Measurements from ENCODE around the gene LRRC55.

LRRC55 gene

GRCh38 chr11:57224128-57224527 is 42.4 kb downstream of the LRRC55 start:
- no peak overlapping the region for H3K27ac ChIP-seq (ENCODE audit: low read depth, low read length)
- no peak overlapping the region for H3K4me3 ChIP-seq (ENCODE audit: low read depth, low read length)
- H4K12ac ChIP-seq (ENCODE audit: low read depth, low read length) = no peak overlapping the region
- no peak overlapping the region for H2BK5ac ChIP-seq (ENCODE audit: low read depth, low read length, poor library complexity)
- H3K23ac ChIP-seq (ENCODE audit: low read length) = no peak overlapping the region
- no peak overlapping the region for H3K4ac ChIP-seq (ENCODE audit: low read depth, low read length)
- H2AK5ac ChIP-seq (ENCODE audit: low read length) = no peak overlapping the region
- H4K91ac ChIP-seq (ENCODE audit: low read depth, low read length) = no peak overlapping the region
- H3K14ac ChIP-seq (ENCODE audit: low read length) = no peak overlapping the region
- H3K79me1 ChIP-seq (ENCODE audit: low read length) = no peaks in the 10 kb centered on the region
- H2BK12ac ChIP-seq (ENCODE audit: low read length) = no peak overlapping the region
- no peaks in the 10 kb centered on the region for H3K9me3 ChIP-seq (ENCODE audit: insufficient read depth, low read depth, low read length)
- DNase-seq = no peak
- H3K18ac ChIP-seq (ENCODE audit: low read length) = no peak overlapping the region
- no peak overlapping the region for H2AFZ ChIP-seq (ENCODE audit: insufficient read depth, low read length, poor library complexity)
- H3K4me1 ChIP-seq (ENCODE audit: control insufficient read depth in 1 of 2, insufficient read depth in 2 of 2, low read length in 2 of 2) = peaks cover 0 to 5% of the 10 kb centered on the region in 2 experiments
- H2BK120ac ChIP-seq (ENCODE audit: insufficient read depth, low read length, poor library complexity) = no peak overlapping the region
- no peaks in the 10 kb centered on the region for H3K36me3 ChIP-seq (ENCODE audit: control insufficient read depth in 1 of 2, insufficient read depth in 2 of 2, low read length in 2 of 2)
- no CpG with 5 or more reads among the region's 2 CpGs for WGBS (ENCODE audit: extremely low coverage, insufficient coverage, insufficient read length)
- H4K8ac ChIP-seq (ENCODE audit: low read depth, low read length) = no peak overlapping the region
- no peaks in the 10 kb centered on the region for H3K27me3 ChIP-seq (ENCODE audit: insufficient read depth, low read length)
- H3K4me2 ChIP-seq (ENCODE audit: low read length) = no peak overlapping the region
- no peak overlapping the region for H3K9ac ChIP-seq (ENCODE audit: low read length)
- no peaks in the 10 kb centered on the region for H3K79me2 ChIP-seq (ENCODE audit: control insufficient read depth, insufficient read depth, low read length, poor library complexity)

- H3K79me2 ChIP-seq (ENCODE audit: control insufficient read depth, insufficient read depth, low read length, poor library complexity) = no peaks in the 10 kb centered on the region
- H4K8ac ChIP-seq (ENCODE audit: low read depth, low read length) = no peak overlapping the region
- no peak overlapping the region for H3K18ac ChIP-seq (ENCODE audit: low read length)
- H3K36me3 ChIP-seq (ENCODE audit: control insufficient read depth in 1 of 2, insufficient read depth in 2 of 2, low read length in 2 of 2) = no peaks in the 10 kb centered on the region
- no peak overlapping the region for H4K91ac ChIP-seq (ENCODE audit: low read depth, low read length)
- no peak overlapping the region for H3K9ac ChIP-seq (ENCODE audit: low read length)
- H4K12ac ChIP-seq (ENCODE audit: low read depth, low read length) = no peak overlapping the region
- no peak overlapping the region for H2BK12ac ChIP-seq (ENCODE audit: low read length)
- H3K14ac ChIP-seq (ENCODE audit: low read length) = no peak overlapping the region
- H3K4me1 ChIP-seq (ENCODE audit: control insufficient read depth in 1 of 2, insufficient read depth in 2 of 2, low read length in 2 of 2) = peaks cover 0 to 5% of the 10 kb centered on the region in 2 experiments
- H3K4me3 ChIP-seq (ENCODE audit: low read depth, low read length) = no peak overlapping the region
- no peak overlapping the region for H2BK5ac ChIP-seq (ENCODE audit: low read depth, low read length, poor library complexity)
- no peak overlapping the region for H3K27ac ChIP-seq (ENCODE audit: low read depth, low read length)
- H3K23ac ChIP-seq (ENCODE audit: low read length) = no peak overlapping the region
- no peak overlapping the region for H2AFZ ChIP-seq (ENCODE audit: insufficient read depth, low read length, poor library complexity)
- DNase-seq = no peak
- no peak overlapping the region for H3K4ac ChIP-seq (ENCODE audit: low read depth, low read length)
- H2AK5ac ChIP-seq (ENCODE audit: low read length) = no peak overlapping the region
- H3K4me2 ChIP-seq (ENCODE audit: low read length) = no peak overlapping the region
- H3K9me3 ChIP-seq (ENCODE audit: insufficient read depth, low read depth, low read length) = no peaks in the 10 kb centered on the region
- H2BK120ac ChIP-seq (ENCODE audit: insufficient read depth, low read length, poor library complexity) = no peak overlapping the region
- H3K79me1 ChIP-seq (ENCODE audit: low read length) = no peaks in the 10 kb centered on the region
- no peaks in the 10 kb centered on the region for H3K27me3 ChIP-seq (ENCODE audit: insufficient read depth, low read length)
Measured at GRCh38 chr11:57224537-57224936, 42.8 kb downstream of the LRRC55 start.

GRCh38 chr11:57228600-57228999 is 46.8 kb downstream of the LRRC55 start:
- Histone ChIP-seq H2BK120ac (ENCODE audit: insufficient read depth, low read length, poor library complexity) (no peak overlapping the region), H3K27me3 (ENCODE audit: insufficient read depth, low read length) (no peaks in the 10 kb centered on the region), H3K36me3 (ENCODE audit: control insufficient read depth in 1 of 2, insufficient read depth in 2 of 2, low read length in 2 of 2) (no peaks in the 10 kb centered on the region), H3K4ac (ENCODE audit: low read depth, low read length) (no peak overlapping the region), H3K23ac (ENCODE audit: low read length) (no peak overlapping the region), H3K4me3 (ENCODE audit: low read depth, low read length) (no peak overlapping the region), H4K12ac (ENCODE audit: low read depth, low read length) (no peak overlapping the region), H2BK12ac (ENCODE audit: low read length) (no peak overlapping the region), H3K79me2 (ENCODE audit: control insufficient read depth, insufficient read depth, low read length, poor library complexity) (peaks cover 3% of the 10 kb centered on the region), H3K79me1 (ENCODE audit: low read length) (no peaks in the 10 kb centered on the region), H2BK5ac (ENCODE audit: low read depth, low read length, poor library complexity) (no peak overlapping the region), H3K9me3 (ENCODE audit: insufficient read depth, low read depth, low read length) (no peaks in the 10 kb centered on the region), H3K18ac (ENCODE audit: low read length) (no peak overlapping the region), H4K8ac (ENCODE audit: low read depth, low read length) (no peak overlapping the region), H2AFZ (ENCODE audit: insufficient read depth, low read length, poor library complexity) (no peak overlapping the region), H3K4me1 (ENCODE audit: control insufficient read depth in 1 of 2, insufficient read depth in 2 of 2, low read length in 2 of 2) (peaks cover 5 to 8% of the 10 kb centered on the region in 2 experiments), H3K4me2 (ENCODE audit: low read length) (no peak overlapping the region), H2AK5ac (ENCODE audit: low read length) (no peak overlapping the region), H3K27ac (ENCODE audit: low read depth, low read length) (no peak overlapping the region), H3K14ac (ENCODE audit: low read length) (no peak overlapping the region), H4K91ac (ENCODE audit: low read depth, low read length) (no peak overlapping the region), H3K9ac (ENCODE audit: low read length) (no peak overlapping the region)
- no CpG with 5 or more reads among the region's 3 CpGs for WGBS (ENCODE audit: extremely low coverage, insufficient coverage, insufficient read length)
- no peak for DNase-seq

GRCh38 chr11:57230316-57230715 is 48.6 kb downstream of the LRRC55 start:
- no peak overlapping the region for H3K4me3 ChIP-seq (ENCODE audit: low read depth, low read length)
- no peak overlapping the region for H4K91ac ChIP-seq (ENCODE audit: low read depth, low read length)
- no peak overlapping the region for H2BK5ac ChIP-seq (ENCODE audit: low read depth, low read length, poor library complexity)
- no peak overlapping the region for H2BK120ac ChIP-seq (ENCODE audit: insufficient read depth, low read length, poor library complexity)
- no peak overlapping the region for H3K18ac ChIP-seq (ENCODE audit: low read length)
- no peak overlapping the region for H2AFZ ChIP-seq (ENCODE audit: insufficient read depth, low read length, poor library complexity)
- H2AK5ac ChIP-seq (ENCODE audit: low read length) = no peak overlapping the region
- H3K79me1 ChIP-seq (ENCODE audit: low read length) = no peaks in the 10 kb centered on the region
- WGBS (ENCODE audit: extremely low coverage, insufficient coverage, insufficient read length) = no CpG with 5 or more reads among the region's 5 CpGs
- no peak overlapping the region for H3K27ac ChIP-seq (ENCODE audit: low read depth, low read length)
- H3K23ac ChIP-seq (ENCODE audit: low read length) = no peak overlapping the region
- no peak overlapping the region for H4K8ac ChIP-seq (ENCODE audit: low read depth, low read length)
- peaks cover 5 to 8% of the 10 kb centered on the region in 2 experiments for H3K4me1 ChIP-seq (ENCODE audit: control insufficient read depth in 1 of 2, insufficient read depth in 2 of 2, low read length in 2 of 2)
- DNase-seq = no peak
- peaks cover 3% of the 10 kb centered on the region for H3K79me2 ChIP-seq (ENCODE audit: control insufficient read depth, insufficient read depth, low read length, poor library complexity)
- no peak overlapping the region for H4K12ac ChIP-seq (ENCODE audit: low read depth, low read length)
- no peaks in the 10 kb centered on the region for H3K36me3 ChIP-seq (ENCODE audit: control insufficient read depth in 1 of 2, insufficient read depth in 2 of 2, low read length in 2 of 2)
- H2BK12ac ChIP-seq (ENCODE audit: low read length) = no peak overlapping the region
- H3K9me3 ChIP-seq (ENCODE audit: insufficient read depth, low read depth, low read length) = no peaks in the 10 kb centered on the region
- no peak overlapping the region for H3K4ac ChIP-seq (ENCODE audit: low read depth, low read length)
- H3K14ac ChIP-seq (ENCODE audit: low read length) = no peak overlapping the region
- no peaks in the 10 kb centered on the region for H3K27me3 ChIP-seq (ENCODE audit: insufficient read depth, low read length)
- H3K4me2 ChIP-seq (ENCODE audit: low read length) = no peak overlapping the region
- no peak overlapping the region for H3K9ac ChIP-seq (ENCODE audit: low read length)
